HepG2 (cell line): ENCODE measurements around the gene PPP1R9B. TPM values are rescaled to one million over a fixed set of nuclear protein-coding genes. Genes with fewer than 3 reads are reported as not detected.

Source experiments
- ASH2L ChIP-seq: fragments of 300-600, 200-600 bp; sonication (generic); IDR thresholded peaks from 2 replicates; pipeline ENCODE4 v1.7.0; 2017; ENCODE audit warnings: low read depth, mild to moderate bottlenecking, moderate library complexity, mixed read lengths, low read length; ENCODE audit not compliant: insufficient read length
- ELF1 ChIP-seq: sonication (generic); formaldehyde crosslinking; IDR thresholded peaks from 2 replicates; pipeline ENCODE4 v1.4.0; 2020; ENCODE audit warnings: missing genetic modification reagents
- ETV6 ChIP-seq: sonication (generic); formaldehyde crosslinking; conservative IDR thresholded peaks from 2 replicates; pipeline ENCODE4 v1.4.0; 2020; ENCODE audit warnings: missing genetic modification reagents
- ISL2 ChIP-seq: sonication (generic); formaldehyde crosslinking; IDR thresholded peaks from 2 replicates; pipeline ENCODE4 v1.5.0; 2020; ENCODE audit warnings: missing genetic modification reagents
- KLF6 ChIP-seq: IDR thresholded peaks from 2 replicates; pipeline ENCODE4 v1.8.0; 2016; ENCODE audit warnings: missing biosample characterization, missing genetic modification reagents
- MTA3 ChIP-seq: sonication (generic); formaldehyde crosslinking; IDR thresholded peaks from 2 replicates; pipeline ENCODE4 v1.4.0; 2020; ENCODE audit warnings: missing genetic modification reagents
- NFE2L2 ChIP-seq: fragments of 150-350 bp; IDR thresholded peaks from 2 replicates; pipeline ENCODE4 v1.6.1; 2014; ENCODE audit warnings: low read length
- SALL1 ChIP-seq: sonication (generic); formaldehyde crosslinking; IDR thresholded peaks from 2 replicates; pipeline ENCODE4 v1.8.0; 2022; ENCODE audit warnings: mild to moderate bottlenecking, missing genetic modification reagents
- SKIL ChIP-seq: sonication (generic); formaldehyde crosslinking; IDR thresholded peaks from 2 replicates; pipeline ENCODE4 v1.8.0; 2022; ENCODE audit warnings: missing genetic modification reagents, mild to moderate bottlenecking, moderate library complexity, borderline replicate concordance
- TEAD3 ChIP-seq: optimal IDR thresholded peaks from 2 replicates; pipeline ENCODE3; 2016; ENCODE audit warnings: borderline replicate concordance
- THAP11 ChIP-seq: IDR thresholded peaks from 2 replicates; pipeline ENCODE4 v1.6.1; 2016; ENCODE audit warnings: missing biosample characterization, missing genetic modification reagents
- TOPORS ChIP-seq: sonication (generic); formaldehyde crosslinking; IDR thresholded peaks from 2 replicates; pipeline ENCODE4 v1.8.0; 2023; ENCODE audit warnings: mild to moderate bottlenecking, missing genetic modification reagents
- TP53 ChIP-seq: sonication (generic); formaldehyde crosslinking; conservative IDR thresholded peaks from 2 replicates; pipeline ENCODE4 v1.4.0; 2020; ENCODE audit warnings: missing genetic modification reagents
- ZBTB38 ChIP-seq: sonication (generic); formaldehyde crosslinking; IDR thresholded peaks from 2 replicates; pipeline ENCODE4 v1.5.1; 2020; ENCODE audit warnings: mild to moderate bottlenecking, missing genetic modification reagents
- ZNF160 ChIP-seq: sonication (generic); formaldehyde crosslinking; IDR thresholded peaks from 2 replicates; pipeline ENCODE4 v1.8.0; 2022; ENCODE audit warnings: mild to moderate bottlenecking, inconsistent platforms, missing genetic modification reagents
- ZNF251 ChIP-seq: sonication (generic); formaldehyde crosslinking; IDR thresholded peaks from 2 replicates; pipeline ENCODE4 v1.9.0; 2021; ENCODE audit warnings: mild to moderate bottlenecking, missing genetic modification reagents
- ZNF362 ChIP-seq: sonication (generic); formaldehyde crosslinking; IDR thresholded peaks from 2 replicates; pipeline ENCODE4 v1.4.0; 2020; ENCODE audit warnings: missing genetic modification reagents, mild to moderate bottlenecking, borderline replicate concordance
- ZNF44 ChIP-seq: sonication (generic); formaldehyde crosslinking; IDR thresholded peaks from 2 replicates; pipeline ENCODE4 v1.5.1; 2020; ENCODE audit warnings: mild to moderate bottlenecking, missing genetic modification reagents
- ZNF567 ChIP-seq: sonication (generic); formaldehyde crosslinking; IDR thresholded peaks from 2 replicates; pipeline ENCODE4 v1.8.1; 2023; ENCODE audit warnings: mild to moderate bottlenecking, missing genetic modification reagents, borderline replicate concordance
- ZNF703 ChIP-seq: sonication (generic); formaldehyde crosslinking; IDR thresholded peaks from 2 replicates; pipeline ENCODE4 v1.5.1; 2020; ENCODE audit warnings: missing genetic modification reagents, mild to moderate bottlenecking, moderate library complexity, borderline replicate concordance
- ZNF780A ChIP-seq: sonication (generic); formaldehyde crosslinking; IDR thresholded peaks from 2 replicates; pipeline ENCODE4 v1.8.0; 2022; ENCODE audit warnings: mild to moderate bottlenecking, missing genetic modification reagents, moderate library complexity
- polyA plus RNA-seq, 8 experiments: library from polyadenylated mRNA; depleted of rRNA in 3 of 8; stranded (reverse) in 7 of 8; unstranded in 1 of 8; fragments of >200 nt; fragmentation: Illumina TruSeq in 4 of 8; extraction: Trizol in 4 of 8; gene quantifications; 2 replicates each; pipeline versions ENCODE4 v1.2.1 to v1.2.3, GENCODE V29; 2011 to 2016; ENCODE audit warnings: low read depth in 4 of 8, missing spikeins in 1 of 8, mixed read lengths in 1 of 8; ENCODE audit not compliant: insufficient read depth in 1 of 8
- total RNA-seq, 5 experiments: library from RNA; depleted of rRNA; stranded (reverse); fragments of >200 nt; fragmentation: Illumina TruSeq; extraction: Trizol; gene quantifications; 2 replicates each; pipeline ENCODE4 v1.2.3, GENCODE V29; 2016; ENCODE audit warnings: low read depth in 1 of 5
- TF ChIP-seq, protein P1 (sequence below): sonication (generic); formaldehyde crosslinking; IDR thresholded peaks from 2 replicates; pipeline ENCODE4 v1.4.0; 2020; ENCODE audit warnings: missing genetic modification reagents, borderline replicate concordance
- TF ChIP-seq, protein P2 (sequence below): sonication (generic); formaldehyde crosslinking; IDR thresholded peaks from 2 replicates; pipeline ENCODE4 v1.5.0; 2020; ENCODE audit warnings: mild to moderate bottlenecking, missing genetic modification reagents

PPP1R9B gene
- total and polyA plus RNA-seq, 2 of the 13 experiments (the other 11 are each of a cell fraction or from before 2014, with no cell fraction given): 9.4 to 15.8 TPM

DNA sequence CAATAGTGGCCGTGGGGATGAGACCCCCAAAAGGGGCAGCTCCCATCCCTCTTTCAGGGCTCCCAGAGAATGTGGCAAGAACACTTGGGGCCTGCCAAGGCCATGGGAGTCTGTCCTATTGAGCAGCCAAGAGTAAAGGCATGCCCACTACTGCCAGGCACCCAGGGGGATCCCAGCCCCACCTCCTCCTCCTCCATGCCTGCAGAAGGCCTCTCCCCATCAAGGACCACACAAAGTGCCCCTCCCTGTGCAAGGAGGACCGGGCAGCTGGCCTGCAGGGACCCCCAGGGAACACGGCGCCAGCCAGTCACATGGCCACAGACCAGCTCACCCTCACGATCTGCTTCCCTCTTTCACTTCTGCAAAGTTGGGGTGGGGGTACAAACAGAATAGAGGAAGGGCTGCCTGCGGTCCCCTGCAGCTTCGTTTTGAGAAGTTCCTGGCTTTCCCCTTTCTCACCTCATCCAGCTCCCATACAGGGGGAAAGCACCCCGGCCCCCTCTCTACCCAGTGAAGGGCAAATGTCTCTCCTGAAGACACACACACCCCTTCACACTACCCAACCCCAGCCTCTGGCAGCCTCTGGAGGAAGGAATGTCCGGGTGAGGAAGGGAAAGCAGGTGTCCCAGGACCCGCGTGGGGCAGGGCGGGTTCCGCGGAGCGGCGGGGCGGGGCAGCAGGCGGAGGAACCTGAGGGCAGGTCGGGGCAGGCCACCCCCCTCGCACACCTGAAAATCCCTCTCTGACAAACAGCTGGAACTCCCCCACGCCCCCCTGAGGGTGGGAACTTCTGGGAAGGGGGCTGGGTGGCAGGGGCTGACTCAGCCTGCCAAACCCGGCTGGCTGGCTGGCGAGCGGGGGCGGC lies 2.0 kb downstream of the PPP1R9B start (continued):
- TF ChIP-seq SKIL (CRISPR knock-in tag) (no peak), ZNF251 (CRISPR knock-in tag) (no peak), NFE2L2 (no peak), ZNF780A (CRISPR knock-in tag) (no peak), ZBTB38 (CRISPR knock-in tag) (peak; percentile 10; the same call in 1 of the 2 replicates), ETV6 (CRISPR knock-in tag) (no peak), TEAD3 (CRISPR knock-in tag) (peak; percentile 96), ELF1 (no peak), ZNF703 (CRISPR knock-in tag) (no peak), TOPORS (no peak), ZNF567 (0 out of 2 replicates have a peak, but pooled peaks have one; percentile 25), MTA3 (CRISPR knock-in tag) (no peak), ZNF44 (CRISPR knock-in tag) (no peak), KLF6 (CRISPR knock-in tag) (no peak), THAP11 (CRISPR knock-in tag) (no peak), ZNF160 (CRISPR knock-in tag) (no peak), ZNF362 (no peak), ISL2 (CRISPR knock-in tag) (0 out of 2 replicates have a peak, but pooled peaks have one; percentile 11), SALL1 (no peak), TP53 (CRISPR knock-in tag) (no peak), ASH2L (no peak)
- TF ChIP-seq, protein P1, sequence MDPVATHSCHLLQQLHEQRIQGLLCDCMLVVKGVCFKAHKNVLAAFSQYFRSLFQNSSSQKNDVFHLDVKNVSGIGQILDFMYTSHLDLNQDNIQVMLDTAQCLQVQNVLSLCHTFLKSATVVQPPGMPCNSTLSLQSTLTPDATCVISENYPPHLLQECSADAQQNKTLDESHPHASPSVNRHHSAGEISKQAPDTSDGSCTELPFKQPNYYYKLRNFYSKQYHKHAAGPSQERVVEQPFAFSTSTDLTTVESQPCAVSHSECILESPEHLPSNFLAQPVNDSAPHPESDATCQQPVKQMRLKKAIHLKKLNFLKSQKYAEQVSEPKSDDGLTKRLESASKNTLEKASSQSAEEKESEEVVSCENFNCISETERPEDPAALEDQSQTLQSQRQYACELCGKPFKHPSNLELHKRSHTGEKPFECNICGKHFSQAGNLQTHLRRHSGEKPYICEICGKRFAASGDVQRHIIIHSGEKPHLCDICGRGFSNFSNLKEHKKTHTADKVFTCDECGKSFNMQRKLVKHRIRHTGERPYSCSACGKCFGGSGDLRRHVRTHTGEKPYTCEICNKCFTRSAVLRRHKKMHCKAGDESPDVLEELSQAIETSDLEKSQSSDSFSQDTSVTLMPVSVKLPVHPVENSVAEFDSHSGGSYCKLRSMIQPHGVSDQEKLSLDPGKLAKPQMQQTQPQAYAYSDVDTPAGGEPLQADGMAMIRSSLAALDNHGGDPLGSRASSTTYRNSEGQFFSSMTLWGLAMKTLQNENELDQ: no peak
- TF ChIP-seq, protein P2, sequence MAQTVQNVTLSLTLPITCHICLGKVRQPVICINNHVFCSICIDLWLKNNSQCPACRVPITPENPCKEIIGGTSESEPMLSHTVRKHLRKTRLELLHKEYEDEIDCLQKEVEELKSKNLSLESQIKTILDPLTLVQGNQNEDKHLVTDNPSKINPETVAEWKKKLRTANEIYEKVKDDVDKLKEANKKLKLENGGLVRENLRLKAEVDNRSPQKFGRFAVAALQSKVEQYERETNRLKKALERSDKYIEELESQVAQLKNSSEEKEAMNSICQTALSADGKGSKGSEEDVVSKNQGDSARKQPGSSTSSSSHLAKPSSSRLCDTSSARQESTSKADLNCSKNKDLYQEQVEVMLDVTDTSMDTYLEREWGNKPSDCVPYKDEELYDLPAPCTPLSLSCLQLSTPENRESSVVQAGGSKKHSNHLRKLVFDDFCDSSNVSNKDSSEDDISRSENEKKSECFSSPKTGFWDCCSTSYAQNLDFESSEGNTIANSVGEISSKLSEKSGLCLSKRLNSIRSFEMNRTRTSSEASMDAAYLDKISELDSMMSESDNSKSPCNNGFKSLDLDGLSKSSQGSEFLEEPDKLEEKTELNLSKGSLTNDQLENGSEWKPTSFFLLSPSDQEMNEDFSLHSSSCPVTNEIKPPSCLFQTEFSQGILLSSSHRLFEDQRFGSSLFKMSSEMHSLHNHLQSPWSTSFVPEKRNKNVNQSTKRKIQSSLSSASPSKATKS: no peak
